DND-41 (cell line): Measurements from ENCODE around the gene SELENOI.

Experiments
- EZH2 ChIP-seq: IDR thresholded peaks from 3 replicates; pipeline ENCODE4 v1.6.1; 2012; ENCODE audit warnings: borderline replicate concordance, low read depth, mild to moderate bottlenecking, moderate library complexity, low read length, inconsistent platforms; ENCODE audit not compliant: severe bottlenecking
- TF ChIP-seq, protein P1 (sequence below): IDR thresholded peaks from 2 replicates; pipeline ENCODE4 v1.5.1; 2012; ENCODE audit warnings: borderline replicate concordance, low read length, moderate library complexity, mild to moderate bottlenecking; ENCODE audit not compliant: poor library complexity, severe bottlenecking; ENCODE audit errors: extremely low read depth

DNA sequence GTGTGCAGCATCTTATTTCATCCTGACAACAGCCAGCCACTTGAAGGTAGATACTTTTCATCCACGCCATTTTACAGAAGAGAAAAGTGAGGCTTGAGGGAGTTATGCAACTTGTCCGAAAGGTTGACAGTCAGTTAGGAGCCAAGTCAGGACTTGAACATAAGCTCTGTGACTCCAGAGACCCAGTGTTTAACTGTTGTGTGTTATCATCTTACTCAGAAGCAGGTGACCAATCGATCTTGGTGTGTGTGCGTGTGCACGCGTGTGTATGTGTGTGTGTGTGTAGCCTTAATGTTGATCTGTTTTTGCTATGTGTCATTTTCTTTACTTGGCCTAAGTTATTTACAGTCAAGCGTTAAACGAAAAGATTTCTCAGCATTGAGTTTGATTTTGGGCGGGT is 77.8 kb downstream of the SELENOI start:
- TF ChIP-seq, protein P1, sequence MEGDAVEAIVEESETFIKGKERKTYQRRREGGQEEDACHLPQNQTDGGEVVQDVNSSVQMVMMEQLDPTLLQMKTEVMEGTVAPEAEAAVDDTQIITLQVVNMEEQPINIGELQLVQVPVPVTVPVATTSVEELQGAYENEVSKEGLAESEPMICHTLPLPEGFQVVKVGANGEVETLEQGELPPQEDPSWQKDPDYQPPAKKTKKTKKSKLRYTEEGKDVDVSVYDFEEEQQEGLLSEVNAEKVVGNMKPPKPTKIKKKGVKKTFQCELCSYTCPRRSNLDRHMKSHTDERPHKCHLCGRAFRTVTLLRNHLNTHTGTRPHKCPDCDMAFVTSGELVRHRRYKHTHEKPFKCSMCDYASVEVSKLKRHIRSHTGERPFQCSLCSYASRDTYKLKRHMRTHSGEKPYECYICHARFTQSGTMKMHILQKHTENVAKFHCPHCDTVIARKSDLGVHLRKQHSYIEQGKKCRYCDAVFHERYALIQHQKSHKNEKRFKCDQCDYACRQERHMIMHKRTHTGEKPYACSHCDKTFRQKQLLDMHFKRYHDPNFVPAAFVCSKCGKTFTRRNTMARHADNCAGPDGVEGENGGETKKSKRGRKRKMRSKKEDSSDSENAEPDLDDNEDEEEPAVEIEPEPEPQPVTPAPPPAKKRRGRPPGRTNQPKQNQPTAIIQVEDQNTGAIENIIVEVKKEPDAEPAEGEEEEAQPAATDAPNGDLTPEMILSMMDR: no peak
- no peak for TF ChIP-seq EZH2
